ENCODE measurements around the gene AP3S2. TPM values are rescaled to one million over a fixed set of nuclear protein-coding genes. Genes with fewer than 3 reads are reported as not detected.

The AP3S2 gene
- total RNA-seq, 1 donor from 2014 or later = 22.7 TPM

DNA sequence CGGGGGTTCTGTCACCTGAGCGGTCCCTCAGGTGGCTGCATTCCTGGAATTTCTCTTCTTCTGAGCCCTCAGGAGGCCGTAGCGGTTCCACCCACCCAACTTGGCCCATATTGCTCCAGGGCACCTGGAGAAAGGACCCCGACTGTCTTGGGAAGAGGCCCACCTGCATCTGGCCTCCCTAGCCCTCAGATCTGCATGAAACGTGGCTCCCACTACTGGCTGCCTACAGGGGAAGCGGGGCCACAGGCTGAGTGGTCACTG, 69.3 kb downstream of the AP3S2 start:
- H3K4me3 ChIP-seq (ENCODE audit: low read depth, low read length) = no peak overlapping the region
- no peak for DNase-seq (ENCODE audit: low read depth)
- TF ChIP-seq, protein P1, sequence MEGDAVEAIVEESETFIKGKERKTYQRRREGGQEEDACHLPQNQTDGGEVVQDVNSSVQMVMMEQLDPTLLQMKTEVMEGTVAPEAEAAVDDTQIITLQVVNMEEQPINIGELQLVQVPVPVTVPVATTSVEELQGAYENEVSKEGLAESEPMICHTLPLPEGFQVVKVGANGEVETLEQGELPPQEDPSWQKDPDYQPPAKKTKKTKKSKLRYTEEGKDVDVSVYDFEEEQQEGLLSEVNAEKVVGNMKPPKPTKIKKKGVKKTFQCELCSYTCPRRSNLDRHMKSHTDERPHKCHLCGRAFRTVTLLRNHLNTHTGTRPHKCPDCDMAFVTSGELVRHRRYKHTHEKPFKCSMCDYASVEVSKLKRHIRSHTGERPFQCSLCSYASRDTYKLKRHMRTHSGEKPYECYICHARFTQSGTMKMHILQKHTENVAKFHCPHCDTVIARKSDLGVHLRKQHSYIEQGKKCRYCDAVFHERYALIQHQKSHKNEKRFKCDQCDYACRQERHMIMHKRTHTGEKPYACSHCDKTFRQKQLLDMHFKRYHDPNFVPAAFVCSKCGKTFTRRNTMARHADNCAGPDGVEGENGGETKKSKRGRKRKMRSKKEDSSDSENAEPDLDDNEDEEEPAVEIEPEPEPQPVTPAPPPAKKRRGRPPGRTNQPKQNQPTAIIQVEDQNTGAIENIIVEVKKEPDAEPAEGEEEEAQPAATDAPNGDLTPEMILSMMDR (conservative IDR thresholded peaks at IDR 0.05; ENCODE audit: low read depth, low read length) = no peak

DNA sequence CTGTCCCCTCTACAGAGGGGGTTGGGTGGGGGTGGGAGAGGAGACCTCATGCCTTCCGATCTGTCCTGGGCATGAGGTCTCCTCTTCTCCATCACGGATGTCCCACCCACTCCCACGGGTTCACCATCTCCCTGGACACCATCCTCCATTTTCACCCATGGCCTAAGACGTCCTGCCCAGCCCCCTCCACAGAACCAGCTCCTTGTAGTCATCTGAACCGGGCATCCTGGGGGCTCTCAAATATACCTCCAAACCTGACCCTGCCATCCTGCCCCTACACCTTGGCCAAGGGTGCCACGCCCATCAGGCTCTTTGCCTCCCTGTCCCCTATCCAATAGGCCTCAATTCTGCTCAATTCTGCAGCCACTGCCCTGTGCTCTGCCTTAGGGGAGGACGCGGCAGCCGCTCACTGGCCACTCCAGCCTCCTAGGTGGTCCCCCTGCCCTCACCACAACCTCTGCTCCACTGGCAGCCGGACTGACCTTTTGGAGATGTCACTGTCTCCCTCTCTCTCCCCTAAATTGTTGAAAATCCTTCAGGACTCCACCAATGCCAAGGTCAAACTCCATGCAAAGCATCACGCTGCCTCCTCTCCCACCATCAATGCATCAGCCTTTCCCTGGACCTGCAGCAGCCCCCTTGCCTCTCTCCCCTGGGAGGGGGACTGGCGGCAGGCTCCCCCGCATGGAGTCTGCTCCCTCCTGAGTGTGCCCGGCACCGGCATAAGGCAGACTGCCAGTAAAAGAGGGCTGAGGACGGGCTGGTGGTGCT, 69.8 kb downstream of the AP3S2 start:
- TF ChIP-seq, protein P1 (conservative IDR thresholded peaks at IDR 0.05; ENCODE audit: low read depth, low read length) = no peak

DNA sequence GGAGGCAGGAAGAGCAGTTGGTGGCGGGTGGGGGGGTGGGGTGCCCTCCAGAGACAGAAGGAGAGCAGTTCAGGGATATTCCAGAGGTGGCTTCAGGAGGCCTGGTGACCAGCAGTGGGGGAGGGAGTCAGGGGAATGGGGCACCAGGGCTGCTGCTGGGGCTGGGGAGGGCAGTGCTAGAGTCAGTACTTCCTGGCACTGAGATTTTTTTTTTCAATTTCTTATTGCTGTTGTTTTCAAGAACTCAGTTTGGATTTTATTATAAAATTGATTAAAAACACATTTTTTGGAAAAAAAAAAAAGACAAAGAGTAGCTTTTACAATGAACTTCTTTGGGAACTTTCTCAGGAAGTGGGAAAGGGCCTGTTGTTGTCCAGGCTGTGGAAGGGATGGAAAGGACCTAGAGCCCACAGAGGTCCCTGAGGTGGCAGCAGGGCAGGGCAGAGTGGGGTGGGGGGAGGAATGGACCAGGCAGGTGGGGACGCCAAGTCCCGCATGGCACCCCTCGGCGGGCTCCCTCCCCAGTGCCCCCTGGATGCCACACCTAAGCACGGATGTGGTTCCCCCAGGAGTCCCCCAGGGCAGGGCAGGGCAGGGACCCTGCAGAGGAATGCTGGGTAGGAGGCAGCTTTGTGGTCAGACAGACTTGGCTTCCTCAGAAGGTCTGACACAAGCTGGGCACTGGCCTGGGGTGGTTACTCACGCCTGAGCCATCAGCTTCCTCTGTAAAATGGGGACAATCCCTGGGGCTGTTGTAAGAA, 70.7 kb downstream of the AP3S2 start:
- no peak for DNase-seq (ENCODE audit: low read depth)
- TF ChIP-seq, protein P1 (conservative IDR thresholded peaks at IDR 0.05; ENCODE audit: low read depth, low read length) = no peak
- H3K4me3 ChIP-seq (ENCODE audit: low read depth, low read length) = no peak overlapping the region

More for the DNA sequence above, 69.8 kb downstream of the AP3S2 start:
- H3K4me3 ChIP-seq (ENCODE audit: low read depth, low read length) = no peak overlapping the region
- DNase-seq (ENCODE audit: low read depth) = no peak

DNA sequence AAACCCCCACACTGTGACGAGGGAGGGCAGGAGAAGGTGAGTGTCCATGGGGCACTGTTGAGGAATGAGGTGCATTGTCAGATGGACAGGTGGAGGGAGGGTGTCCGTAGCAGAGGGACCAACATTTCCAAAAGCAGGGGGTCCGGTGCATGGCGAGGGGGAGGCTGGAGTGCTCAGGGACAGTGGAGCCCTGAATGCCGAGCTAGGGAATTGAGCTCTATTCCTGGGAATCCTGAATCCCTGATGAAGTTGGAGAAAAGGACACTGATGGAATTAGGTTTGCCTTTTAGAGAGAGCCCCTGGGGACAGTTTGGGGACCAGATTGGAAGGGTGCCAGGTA, 71.2 kb downstream of the AP3S2 start:
- TF ChIP-seq, protein P1 (conservative IDR thresholded peaks at IDR 0.05; ENCODE audit: low read depth, low read length) = no peak
- no peak for DNase-seq (ENCODE audit: low read depth)
- no peak overlapping the region for H3K4me3 ChIP-seq (ENCODE audit: low read depth, low read length)

DNA sequence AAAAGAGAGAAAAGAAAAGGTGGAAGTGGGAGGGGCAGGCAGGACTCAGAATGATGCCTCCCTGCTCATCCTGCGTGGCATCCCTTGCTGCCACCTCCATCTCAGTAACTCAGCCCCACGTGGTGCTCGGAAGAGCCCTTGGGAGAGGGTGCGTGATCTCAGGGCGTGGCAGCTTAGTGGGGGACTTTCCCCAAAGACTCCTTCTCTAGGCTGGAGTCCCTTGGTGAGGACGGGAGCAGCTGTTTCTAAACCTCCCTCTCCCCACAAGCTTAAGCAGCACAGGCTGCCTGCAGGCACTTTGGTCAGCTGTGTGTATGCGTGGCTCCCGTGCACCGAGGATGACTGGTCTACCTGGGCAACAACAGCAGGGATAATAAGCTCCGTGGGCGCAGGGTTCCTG, 71.8 kb downstream of the AP3S2 start:
- TF ChIP-seq, protein P1 (conservative IDR thresholded peaks at IDR 0.05; ENCODE audit: low read depth, low read length) = no peak
- DNase-seq (ENCODE audit: low read depth) = no peak
- no peak overlapping the region for H3K4me3 ChIP-seq (ENCODE audit: low read depth, low read length)

DNA sequence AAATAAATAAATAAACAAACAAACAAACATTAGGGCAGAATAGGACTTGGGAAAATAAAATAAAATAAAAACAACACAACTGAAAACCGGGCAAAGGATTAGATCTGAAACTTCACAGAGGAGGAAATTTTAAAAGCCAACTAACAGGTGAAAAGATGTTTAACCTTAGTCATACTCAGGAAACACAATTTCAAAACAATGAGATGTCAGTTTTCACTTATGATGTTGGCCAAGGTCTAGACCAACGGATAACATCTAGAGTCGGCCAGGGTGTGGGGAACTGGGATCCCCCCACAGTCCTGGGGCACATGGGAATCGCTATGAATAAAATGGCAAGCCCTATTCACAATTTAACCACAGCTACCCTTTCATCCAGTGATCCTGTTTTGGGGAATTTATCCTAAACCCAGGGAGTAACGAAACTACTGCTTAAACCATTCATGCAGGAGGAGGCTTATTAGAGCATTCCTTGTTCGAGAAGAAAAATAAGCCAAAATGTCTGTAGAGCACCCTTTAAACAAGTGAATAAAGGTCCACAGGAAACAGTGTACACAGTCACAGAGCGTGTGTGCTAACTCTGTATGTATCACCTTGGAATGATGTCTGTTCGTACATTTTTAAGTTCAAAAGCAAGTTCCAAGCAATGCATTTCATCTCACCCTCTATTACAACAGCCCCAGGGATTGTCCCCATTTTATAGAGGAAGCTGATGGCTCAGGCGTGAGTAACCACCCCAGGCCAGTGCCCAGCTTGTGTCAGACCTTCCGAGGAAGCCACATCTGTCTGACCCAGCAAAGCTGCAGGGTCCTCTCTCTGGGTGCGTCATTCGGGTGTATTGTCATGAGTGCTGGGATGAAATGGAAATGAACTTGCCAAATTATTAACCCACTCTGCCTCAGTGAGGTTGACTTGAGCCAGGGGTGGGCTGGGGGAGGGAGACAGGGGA, 72.9 kb downstream of the AP3S2 start:
- TF ChIP-seq, protein P1 (conservative IDR thresholded peaks at IDR 0.05; ENCODE audit: low read depth, low read length) = no peak
- DNase-seq (ENCODE audit: low read depth) = no peak
- no peak overlapping the region for H3K4me3 ChIP-seq (ENCODE audit: low read depth, low read length)

Data from epithelial cell of proximal tubule (primary cell).